ENCODE data around the gene MST1.
"Not testable (repeated sequence)": the region's sequence is repeated elsewhere in the genome, so short reads cannot be mapped to it uniquely, and the experiment has no call there.

The MST1 gene

GRCh38 chr3:49700453-49701128 is 11.3 kb upstream of the MST1 start:
- no peak for DNase-seq (ENCODE audit: low read depth)

GRCh38 chr3:49700014-49700413 is 10.7 kb upstream of the MST1 start:
- no peak for DNase-seq (ENCODE audit: low read depth)

- DNase-seq (ENCODE audit: low read depth) = no peak
These were observed 10.2 kb upstream of the MST1 start for GRCh38 chr3:49699281-49699979.

GRCh38 chr3:49695350-49696015 is 6.2 kb upstream of the MST1 start:
- DNase-seq (ENCODE audit: low read depth) = not testable (repeated sequence)

GRCh38 chr3:49694409-49695070 is 5.3 kb upstream of the MST1 start:
- DNase-seq (ENCODE audit: low read depth) = not testable (repeated sequence)

- not testable (repeated sequence) for DNase-seq (ENCODE audit: low read depth)
These were observed 2.2 kb upstream of the MST1 start for GRCh38 chr3:49691481-49691880.

- not testable (repeated sequence) for DNase-seq (ENCODE audit: low read depth)
These were observed 1.6 kb upstream of the MST1 start for GRCh38 chr3:49690856-49691255.

GRCh38 chr3:49689908-49690624 is 792 bp upstream of the MST1 start:
- DNase-seq (ENCODE audit: low read depth) = not testable (repeated sequence)

GRCh38 chr3:49688338-49689045 is 782 bp downstream of the MST1 start:
- DNase-seq (ENCODE audit: low read depth) = not testable (repeated sequence)

GRCh38 chr3:49687424-49687795 is 1.9 kb downstream of the MST1 start:
- DNase-seq (ENCODE audit: low read depth) = not testable (repeated sequence)

GRCh38 chr3:49686769-49687423 is 2.4 kb downstream of the MST1 start:
- DNase-seq (ENCODE audit: low read depth) = not testable (repeated sequence)

GRCh38 chr3:49686346-49686745 is 2.9 kb downstream of the MST1 start:
- DNase-seq (ENCODE audit: low read depth) = not testable (repeated sequence)

GRCh38 chr3:49685846-49686245 is 3.4 kb downstream of the MST1 start:
- DNase-seq (ENCODE audit: low read depth) = not testable (repeated sequence)

GRCh38 chr3:49685103-49685502 is 4.2 kb downstream of the MST1 start:
- DNase-seq (ENCODE audit: low read depth) = not testable (repeated sequence)

- not testable (repeated sequence) for DNase-seq (ENCODE audit: low read depth)
These were observed 4.8 kb downstream of the MST1 start for GRCh38 chr3:49684453-49684852.

GRCh38 chr3:49683162-49683561 is 6.1 kb downstream of the MST1 start:
- no peak for DNase-seq (ENCODE audit: low read depth)

GRCh38 chr3:49681543-49681942 is 7.7 kb downstream of the MST1 start:
- DNase-seq (ENCODE audit: low read depth) = no peak

GRCh38 chr3:49681232-49681522 is 8.1 kb downstream of the MST1 start:
- no peak for DNase-seq (ENCODE audit: low read depth)

- DNase-seq (ENCODE audit: low read depth) = no peak
These were observed 8.6 kb downstream of the MST1 start for GRCh38 chr3:49680493-49681231.

- no peak for DNase-seq (ENCODE audit: low read depth)
These were observed 13.4 kb downstream of the MST1 start for GRCh38 chr3:49675912-49676311.
